Measurements from ENCODE around the gene NACC2.

- no peak for TF ChIP-seq RFX5 (IDR thresholded peaks at IDR 0.05; ENCODE audit: low read depth, low read length)
- TF ChIP-seq TCF3 (CRISPR knock-in tag; IDR thresholded peaks at IDR 0.05): no peak
- no peak for TF ChIP-seq ZBTB26 (CRISPR knock-in tag; IDR thresholded peaks at IDR 0.05)
- no peak for TF ChIP-seq SRSF9 (IDR thresholded peaks at IDR 0.05; ENCODE audit: borderline replicate concordance, low read depth, low read length)
- TF ChIP-seq JUN (IDR thresholded peaks at IDR 0.05; ENCODE audit: borderline replicate concordance, low read depth, low read length): no peak
- TF ChIP-seq JUN (CRISPR knock-in tag; IDR thresholded peaks at IDR 0.05; ENCODE audit: borderline replicate concordance): no peak
Observed at GRCh38 chr9:136093995-136094881, 851 bp downstream of the NACC2 start.

Data from K562 (cell line).